T-helper 17 cell (primary cell): ENCODE data around the gene TMEM209. TPM values are rescaled to one million over a fixed set of nuclear protein-coding genes. Genes with fewer than 3 reads are reported as not detected.
"Not testable (repeated sequence)": the region's sequence is repeated elsewhere in the genome, so short reads cannot be mapped to it uniquely, and the experiment has no call there.

Source experiments
- ATAC-seq: fragments of 150-1000 bp; cut with Tn5 transposase; 2 replicates; pipeline ENCODE4 v1.10.0; 2021; ENCODE audit warnings: mild to moderate bottlenecking, moderate library complexity
- DNase-seq, 3 donors: peaks; one replicate each; pipeline versions ENCODE4 v3.0.0 to v3.0.0-alpha.2; 2020 to 2021
- H3K9me3 ChIP-seq: one replicate; pipeline ENCODE4 v1.7.0; 2013; ENCODE audit warnings: low read length, mild to moderate bottlenecking; ENCODE audit not compliant: control insufficient read depth, poor library complexity, severe bottlenecking
- H3K27ac Mint-ChIP-seq: one replicate; pipeline ENCODE4 v1.8.0; 2022; ENCODE audit warnings: mild to moderate bottlenecking, moderate library complexity, mixed read lengths
- H3K27me3 Mint-ChIP-seq: one replicate; pipeline ENCODE4 v1.8.0; 2022; ENCODE audit warnings: mixed read lengths
- H3K36me3 Mint-ChIP-seq: one replicate; pipeline ENCODE4 v1.8.0; 2022; ENCODE audit warnings: low read depth, mixed read lengths
- H3K4me1 Mint-ChIP-seq: one replicate; pipeline ENCODE4 v1.8.0; 2022; ENCODE audit warnings: mild to moderate bottlenecking, mixed read lengths
- H3K4me3 Mint-ChIP-seq: one replicate; pipeline ENCODE4 v1.8.0; 2022; ENCODE audit warnings: mild to moderate bottlenecking, moderate library complexity, mixed read lengths
- total RNA-seq, 4 donors: library from RNA in 2 of 4; stranded (reverse) in 2 of 4; gene quantifications; one replicate each; pipeline ENCODE4 v1.2.3 and lab custom pipeline; 2022 to 2026

Gene TMEM209
- total RNA-seq, 2 donors from 2014 or later: 26.0 to 26.3 TPM

DNA sequence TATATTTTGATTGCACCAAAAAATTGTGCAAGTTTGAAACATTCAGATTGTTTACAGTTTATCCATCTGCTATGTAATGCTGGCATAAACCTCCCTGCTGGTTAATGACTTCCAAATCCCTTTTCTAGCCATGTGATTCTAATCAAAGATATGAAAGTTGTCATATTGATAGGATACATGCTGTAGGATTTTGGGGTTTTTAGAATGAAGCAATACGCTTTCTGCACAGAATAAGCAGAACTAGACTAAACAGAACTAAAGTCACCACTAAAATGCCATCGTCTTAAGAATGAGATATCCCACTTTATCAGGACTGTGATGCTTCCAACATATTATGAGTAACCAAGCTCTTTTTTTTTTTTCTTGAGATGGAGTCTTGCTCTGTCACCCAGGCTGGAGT lies 3.3 kb upstream of the TMEM209 start:
- H3K9me3 ChIP-seq: no peaks in the 10 kb centered on the region
- peaks cover 8% of the 10 kb centered on the region for H3K4me1 Mint-ChIP-seq
- no peak for DNase-seq
- H3K4me3 Mint-ChIP-seq: no peak overlapping the region
- H3K27ac Mint-ChIP-seq: no peak overlapping the region
- peaks cover 8% of the 10 kb centered on the region for H3K27me3 Mint-ChIP-seq
- H3K36me3 Mint-ChIP-seq: peaks cover 3% of the 10 kb centered on the region
- ATAC-seq: no peak

GRCh38 chr7:130207642-130208041 lies 2.4 kb upstream of the TMEM209 start, which contains the start of gene SSMEM1:
Gene SSMEM1, plus strand, starts transcription at chr7:130207860. Its CDS starts 51 bp downstream, at chr7:130207911.
- peaks cover 12% of the 10 kb centered on the region for H3K4me1 Mint-ChIP-seq
- H3K27me3 Mint-ChIP-seq: peaks cover 8% of the 10 kb centered on the region
- no peaks in the 10 kb centered on the region for H3K9me3 ChIP-seq
- DNase-seq: no peak
- ATAC-seq: no peak
- H3K36me3 Mint-ChIP-seq: peaks cover 6% of the 10 kb centered on the region
- H3K4me3 Mint-ChIP-seq: peak within 1 kb of the TSS; percentile 19
- H3K27ac Mint-ChIP-seq: no peak within 1 kb of the TSS

DNA sequence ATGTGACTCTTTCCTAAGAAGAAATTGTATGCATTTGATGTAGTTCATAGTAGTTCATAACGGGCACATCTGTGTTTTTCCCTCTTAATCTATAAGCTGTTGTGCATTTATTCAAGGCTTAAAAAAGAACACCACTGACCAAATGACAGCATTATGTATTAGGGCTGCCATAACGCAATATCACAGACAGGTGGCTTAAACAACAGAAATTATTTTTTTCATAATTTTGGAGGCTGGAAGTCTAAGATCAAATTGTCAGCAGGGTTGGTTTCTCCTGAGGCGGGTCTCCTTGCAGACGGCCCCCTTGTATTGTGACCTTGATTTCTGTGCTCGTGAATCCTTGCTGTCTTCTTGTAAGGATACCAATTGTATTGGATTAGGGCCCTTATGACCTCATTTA lies 1.8 kb upstream of the TMEM209 start:
- no peak for ATAC-seq
- Mint-ChIP-seq H3K4me3 (peak overlapping the region; percentile 19), H3K4me1 (peaks cover 12% of the 10 kb centered on the region), H3K36me3 (peaks cover 6% of the 10 kb centered on the region), H3K27me3 (peaks cover 3% of the 10 kb centered on the region), H3K27ac (no peak overlapping the region)
- DNase-seq: no peak
- no peaks in the 10 kb centered on the region for H3K9me3 ChIP-seq

- H3K4me1 Mint-ChIP-seq: peaks cover 24% of the 10 kb centered on the region
- no peaks in the 10 kb centered on the region for H3K27me3 Mint-ChIP-seq
- H3K27ac Mint-ChIP-seq: no peak overlapping the region
- no peak for ATAC-seq
- H3K36me3 Mint-ChIP-seq: peaks cover 21% of the 10 kb centered on the region
- no peak overlapping the region for H3K4me3 Mint-ChIP-seq
- no peaks in the 10 kb centered on the region for H3K9me3 ChIP-seq
- DNase-seq: no peak
Observed at GRCh38 chr7:130201796-130202195, 3.4 kb downstream of the TMEM209 start.

GRCh38 chr7:130197094-130197493 lies 8.1 kb downstream of the TMEM209 start:
- no peak overlapping the region for H3K27ac Mint-ChIP-seq
- peaks cover 13% of the 10 kb centered on the region for H3K4me1 Mint-ChIP-seq
- no peaks in the 10 kb centered on the region for H3K9me3 ChIP-seq
- ATAC-seq (no peak), DNase-seq (no peak)
- no peaks in the 10 kb centered on the region for H3K27me3 Mint-ChIP-seq
- peaks cover 15% of the 10 kb centered on the region for H3K36me3 Mint-ChIP-seq
- H3K4me3 Mint-ChIP-seq: no peak overlapping the region

GRCh38 chr7:130196476-130196875 lies 8.7 kb downstream of the TMEM209 start:
- DNase-seq: no peak
- no peak for ATAC-seq
- H3K27ac Mint-ChIP-seq: no peak overlapping the region
- no peak overlapping the region for H3K4me3 Mint-ChIP-seq
- no peaks in the 10 kb centered on the region for H3K9me3 ChIP-seq
- H3K4me1 Mint-ChIP-seq: peaks cover 9% of the 10 kb centered on the region
- peaks cover 11% of the 10 kb centered on the region for H3K36me3 Mint-ChIP-seq
- H3K27me3 Mint-ChIP-seq: no peaks in the 10 kb centered on the region

GRCh38 chr7:130195396-130195795 lies 9.8 kb downstream of the TMEM209 start:
- H3K27me3 Mint-ChIP-seq: no peaks in the 10 kb centered on the region
- H3K27ac Mint-ChIP-seq: no peak overlapping the region
- H3K36me3 Mint-ChIP-seq: peaks cover 10% of the 10 kb centered on the region
- no peak for ATAC-seq
- peaks cover 7% of the 10 kb centered on the region for H3K4me1 Mint-ChIP-seq
- H3K4me3 Mint-ChIP-seq: no peak overlapping the region
- H3K9me3 ChIP-seq: no peaks in the 10 kb centered on the region
- DNase-seq: no peak

- ATAC-seq (no peak), DNase-seq (no peak)
- H3K9me3 ChIP-seq: no peaks in the 10 kb centered on the region
- H3K27ac Mint-ChIP-seq: no peak overlapping the region
- no peak overlapping the region for H3K4me3 Mint-ChIP-seq
- H3K4me1 Mint-ChIP-seq: peaks cover 3% of the 10 kb centered on the region
- peaks cover 2% of the 10 kb centered on the region for H3K36me3 Mint-ChIP-seq
- no peaks in the 10 kb centered on the region for H3K27me3 Mint-ChIP-seq
Observed at GRCh38 chr7:130191791-130192190, 13.4 kb downstream of the TMEM209 start.

- no peak overlapping the region for H3K4me3 Mint-ChIP-seq
- ATAC-seq (no peak), DNase-seq (no peak)
- peaks cover 2% of the 10 kb centered on the region for H3K36me3 Mint-ChIP-seq
- no peaks in the 10 kb centered on the region for H3K9me3 ChIP-seq
- H3K27me3 Mint-ChIP-seq: no peaks in the 10 kb centered on the region
- H3K27ac Mint-ChIP-seq: no peak overlapping the region
- H3K4me1 Mint-ChIP-seq: peaks cover 3% of the 10 kb centered on the region
Observed at GRCh38 chr7:130189343-130189742, 15.9 kb downstream of the TMEM209 start.

GRCh38 chr7:130187360-130187759 lies 17.8 kb downstream of the TMEM209 start:
- Mint-ChIP-seq H3K27me3 (no peaks in the 10 kb centered on the region), H3K27ac (no peak overlapping the region), H3K4me3 (no peak overlapping the region)

DNA sequence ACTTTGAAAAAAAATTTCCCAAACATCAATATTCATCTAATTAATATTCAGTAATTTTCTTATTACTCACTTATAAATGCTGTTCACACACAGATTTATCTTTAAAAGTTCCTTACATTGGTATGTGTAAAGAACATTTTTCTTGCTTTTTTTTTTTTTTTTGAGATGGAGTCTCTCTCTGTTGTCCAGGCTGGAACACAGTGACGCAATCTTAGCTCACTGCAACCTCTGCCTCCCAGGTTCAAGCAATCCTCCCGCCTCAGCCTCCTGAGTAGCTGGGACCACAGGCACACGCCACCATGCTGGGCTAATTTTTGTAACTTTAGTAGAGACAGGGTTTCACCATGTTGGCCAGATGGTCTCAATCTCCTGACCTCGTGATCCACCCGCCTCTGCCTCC lies 20.9 kb downstream of the TMEM209 start:
- H3K27me3 Mint-ChIP-seq, H3K27ac Mint-ChIP-seq, ATAC-seq, H3K9me3 ChIP-seq, H3K4me1 Mint-ChIP-seq, DNase-seq, H3K36me3 Mint-ChIP-seq, H3K4me3 Mint-ChIP-seq: not testable (repeated sequence)

More at GRCh38 chr7:130187360-130187759, 17.8 kb downstream of the TMEM209 start:
- DNase-seq (no peak), ATAC-seq (no peak)
- peaks cover 3% of the 10 kb centered on the region for H3K4me1 Mint-ChIP-seq
- H3K36me3 Mint-ChIP-seq: peaks cover 3% of the 10 kb centered on the region
- no peaks in the 10 kb centered on the region for H3K9me3 ChIP-seq

GRCh38 chr7:130182990-130183389 lies 22.2 kb downstream of the TMEM209 start:
- H3K36me3 Mint-ChIP-seq: peaks cover 6% of the 10 kb centered on the region
- peak overlapping the region; percentile 49 for H3K27ac Mint-ChIP-seq
- no peak for DNase-seq
- no peak for ATAC-seq
- H3K4me1 Mint-ChIP-seq: peaks cover 5% of the 10 kb centered on the region
- H3K27me3 Mint-ChIP-seq: no peaks in the 10 kb centered on the region
- H3K9me3 ChIP-seq: no peaks in the 10 kb centered on the region
- no peak overlapping the region for H3K4me3 Mint-ChIP-seq

DNA sequence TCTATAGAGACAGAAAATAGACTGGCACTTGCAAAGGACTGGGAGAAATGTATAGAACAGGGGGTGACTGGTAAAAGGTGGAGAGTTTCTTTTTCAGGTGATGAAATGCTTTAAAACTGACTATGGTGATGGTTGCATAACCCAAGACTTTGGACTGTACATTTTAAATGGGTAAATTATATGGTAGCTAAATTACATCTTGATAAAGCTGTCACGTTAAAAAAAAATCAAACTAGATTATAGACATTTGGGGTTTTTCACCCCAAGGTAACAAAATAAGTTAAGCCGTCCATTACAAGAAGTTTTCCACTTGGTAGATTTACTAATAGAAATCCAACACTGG lies 24.0 kb downstream of the TMEM209 start:
- Mint-ChIP-seq H3K27me3 (no peaks in the 10 kb centered on the region), H3K4me3 (no peak overlapping the region), H3K36me3 (peaks cover 6% of the 10 kb centered on the region), H3K4me1 (peaks cover 4% of the 10 kb centered on the region), H3K27ac (no peak overlapping the region)
- no peaks in the 10 kb centered on the region for H3K9me3 ChIP-seq
- DNase-seq (no peak), ATAC-seq (no peak)

DNA sequence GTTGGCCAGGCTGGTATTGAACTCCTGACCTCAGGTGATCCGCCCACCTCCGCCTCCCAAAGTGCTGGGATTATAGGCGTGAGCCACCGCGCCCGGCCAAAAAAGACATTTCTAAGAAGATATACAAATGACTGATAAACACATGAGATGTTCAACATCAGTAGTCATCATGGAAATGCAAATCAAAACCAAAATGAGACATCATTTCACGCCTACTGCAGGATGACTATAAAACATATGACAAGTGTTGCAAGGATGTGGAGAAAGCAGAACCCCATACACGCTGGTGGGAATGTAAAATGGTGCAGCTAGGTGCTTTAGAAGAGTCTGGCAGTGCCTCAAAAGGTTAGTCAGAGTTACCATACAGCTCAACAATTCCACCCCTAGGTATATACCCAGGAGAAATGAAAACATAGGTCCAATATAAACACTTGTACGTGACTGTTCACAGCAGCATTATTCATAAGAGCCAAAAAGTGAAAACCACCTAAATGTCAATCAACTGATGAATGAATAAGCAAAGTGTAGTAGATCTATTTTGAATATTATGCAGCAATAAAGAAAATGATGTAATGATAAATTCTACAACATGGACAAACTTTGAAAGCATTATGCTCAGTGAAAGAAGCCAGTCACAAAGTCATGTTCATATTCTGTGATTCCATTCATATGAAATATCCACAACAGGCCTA lies 24.5 kb downstream of the TMEM209 start:
- Mint-ChIP-seq H3K27me3 (no peaks in the 10 kb centered on the region), H3K27ac (no peak overlapping the region), H3K4me3 (no peak overlapping the region), H3K36me3 (peaks cover 6% of the 10 kb centered on the region), H3K4me1 (peaks cover 4% of the 10 kb centered on the region)
- no peak for DNase-seq
- H3K9me3 ChIP-seq: no peaks in the 10 kb centered on the region
- ATAC-seq: no peak
